Neuronal stem cell (in vitro differentiated cells): Measurements from ENCODE around the gene CABP4.

Experiments used
- DNase-seq: peaks from one replicate; pipeline ENCODE4 v3.0.0-alpha.2; 2013; ENCODE audit warnings: low spot score
- H2AFZ ChIP-seq: one replicate; pipeline ENCODE4 v1.6.1; 2013; ENCODE audit warnings: mild to moderate bottlenecking, low read length, inconsistent platforms
- H2AK5ac ChIP-seq: 2 replicates; pipeline ENCODE4 v1.6.1; 2013; ENCODE audit warnings: low read depth, mild to moderate bottlenecking, inconsistent platforms, low read length, moderate library complexity, mixed read lengths
- H2BK120ac ChIP-seq: 2 replicates; pipeline ENCODE4 v1.6.1; 2013; ENCODE audit warnings: low read depth, mild to moderate bottlenecking, inconsistent platforms, low read length, moderate library complexity, mixed read lengths
- H2BK12ac ChIP-seq: one replicate; pipeline ENCODE4 v1.6.1; 2013; ENCODE audit warnings: low read length, inconsistent platforms
- H2BK15ac ChIP-seq: 2 replicates; pipeline ENCODE4 v1.6.1; 2013; ENCODE audit warnings: mild to moderate bottlenecking, low read length, inconsistent platforms, mixed read lengths
- H2BK5ac ChIP-seq: one replicate; pipeline ENCODE4 v1.6.1; 2013; ENCODE audit warnings: inconsistent platforms, mild to moderate bottlenecking, low read length, moderate library complexity
- H3K14ac ChIP-seq: one replicate; pipeline ENCODE4 v1.6.1; 2013; ENCODE audit warnings: low read length, inconsistent platforms
- H3K18ac ChIP-seq: 2 replicates; pipeline ENCODE4 v1.6.1; 2013; ENCODE audit warnings: low read length, inconsistent platforms
- H3K23ac ChIP-seq: 2 replicates; pipeline ENCODE4 v1.6.1; 2013; ENCODE audit warnings: low read depth, mild to moderate bottlenecking, mixed read lengths, low read length, inconsistent platforms; ENCODE audit not compliant: poor library complexity
- H3K27ac ChIP-seq: replicated peaks from 3 replicates; pipeline ENCODE4 v1.5.1; 2013; ENCODE audit warnings: low read length, inconsistent platforms
- H3K27me3 ChIP-seq, 3 experiments: 2 replicates each; pipeline ENCODE4 v1.6.1; 2013; ENCODE audit warnings: low read length in 3 of 3, mild to moderate bottlenecking in 2 of 3, inconsistent platforms in 1 of 3, low read depth in 1 of 3, mixed read lengths in 1 of 3, moderate library complexity in 1 of 3; ENCODE audit not compliant: control insufficient read depth in 3 of 3, insufficient read depth in 3 of 3
- H3K36me3 ChIP-seq, 2 donors: replicated peaks in 1 of 2; 2 replicates each; pipeline ENCODE4 v1.6.1; 2013; ENCODE audit warnings: low read length in 2 of 2; ENCODE audit not compliant: control insufficient read depth in 2 of 2, insufficient read depth in 2 of 2
- H3K4ac ChIP-seq: 2 replicates; pipeline ENCODE4 v1.6.1; 2013; ENCODE audit warnings: inconsistent platforms, mild to moderate bottlenecking, low read length, moderate library complexity
- H3K4me1 ChIP-seq, 2 donors: 1 replicate in 1 of 2; 2 replicates in 1 of 2; pipeline ENCODE4 v1.6.1; 2013; ENCODE audit warnings: low read length in 2 of 2, low read depth in 1 of 2; ENCODE audit not compliant: control insufficient read depth in 2 of 2, insufficient read depth in 1 of 2
- H3K4me2 ChIP-seq: one replicate; pipeline ENCODE4 v1.6.1; 2013; ENCODE audit warnings: mild to moderate bottlenecking, low read length, inconsistent platforms; ENCODE audit not compliant: insufficient read depth, poor library complexity, severe bottlenecking
- H3K4me3 ChIP-seq, 2 donors: 2 replicates each; pipeline ENCODE4 v1.5.1; 2013; ENCODE audit warnings: low read length in 2 of 2, mild to moderate bottlenecking in 2 of 2, inconsistent platforms in 1 of 2, moderate library complexity in 1 of 2
- H3K79me1 ChIP-seq: one replicate; pipeline ENCODE4 v1.6.1; 2013; ENCODE audit warnings: low read depth, mild to moderate bottlenecking, inconsistent platforms, low read length, moderate library complexity
- H3K9ac ChIP-seq: one replicate; pipeline ENCODE4 v1.6.1; 2013; ENCODE audit warnings: mild to moderate bottlenecking, low read depth, low read length, inconsistent platforms; ENCODE audit not compliant: poor library complexity
- H3K9me3 ChIP-seq, 2 donors: replicated peaks in 1 of 2; 2 replicates each; pipeline versions ENCODE3 to v1.6.1; 2013; ENCODE audit warnings: low read length in 2 of 2, mild to moderate bottlenecking in 2 of 2, inconsistent platforms in 1 of 2, low read depth in 1 of 2, mixed read lengths in 1 of 2, moderate library complexity in 1 of 2; ENCODE audit not compliant: control insufficient read depth in 2 of 2, insufficient read depth in 1 of 2
- H4K8ac ChIP-seq: one replicate; pipeline ENCODE4 v1.6.1; 2013; ENCODE audit warnings: low read depth, mild to moderate bottlenecking, inconsistent platforms, low read length, moderate library complexity
- H4K91ac ChIP-seq: one replicate; pipeline ENCODE4 v1.6.1; 2013; ENCODE audit warnings: low read length, low read depth, mild to moderate bottlenecking, inconsistent platforms; ENCODE audit not compliant: poor library complexity
- WGBS, 2 donors: extraction: QIAGEN DNeasy Blood & Tissue Kit; methylation state at CpG; one replicate each; pipeline ENCODE4 v1.1.7; 2013; ENCODE audit warnings: missing lambda C conversion rate in 2 of 2, mixed read lengths in 1 of 2; ENCODE audit not compliant: insufficient read length in 2 of 2, insufficient replicate concordance in 1 of 2; ENCODE audit errors: extremely low coverage in 2 of 2; 5-methylcytosine and 5-hydroxymethylcytosine counted together

Gene CABP4

DNA sequence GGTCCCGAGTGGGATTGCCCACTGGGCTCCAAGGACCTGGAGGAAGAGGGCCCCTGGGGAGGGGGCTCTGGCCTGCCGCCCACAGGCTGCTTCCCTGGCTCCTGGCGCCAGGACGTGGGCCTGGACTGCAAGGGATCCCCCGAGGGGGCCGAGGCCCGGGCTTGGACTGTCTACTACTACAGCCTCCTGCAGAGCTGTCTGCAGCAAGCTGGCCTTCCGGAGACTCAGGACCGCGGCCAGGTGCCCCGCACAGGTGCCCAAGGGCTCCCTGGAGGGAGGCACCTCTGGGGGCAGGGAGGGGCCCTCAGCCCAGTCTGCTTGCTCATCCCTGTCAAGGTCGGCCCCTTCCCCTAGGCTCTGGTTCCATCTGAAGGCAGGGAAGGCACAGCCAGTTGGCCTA lies 37.7 kb upstream of the CABP4 start:
- H3K36me3 ChIP-seq: no peaks in the 10 kb centered on the region
- peaks cover 10 to 13% of the 10 kb centered on the region in 2 donors for H3K4me1 ChIP-seq
- H3K4ac ChIP-seq: no peak overlapping the region
- no peak overlapping the region for H3K4me2 ChIP-seq
- no peak overlapping the region for H2BK120ac ChIP-seq
- peak overlapping the region; percentile 65 for H3K23ac ChIP-seq
- H4K8ac ChIP-seq: no peak overlapping the region
- no peak overlapping the region for H3K14ac ChIP-seq
- no peak overlapping the region for H3K9ac ChIP-seq
- H2BK5ac ChIP-seq: peak overlapping the region; percentile 66
- no peak for DNase-seq
- H3K18ac ChIP-seq: no peak overlapping the region
- H3K9me3 ChIP-seq: no peaks in the 10 kb centered on the region
- no peak overlapping the region for H2AFZ ChIP-seq
- no peak overlapping the region for H2BK15ac ChIP-seq
- peak overlapping the region; percentile 84 for H2BK12ac ChIP-seq
- peaks cover 2% of the 10 kb centered on the region for H3K79me1 ChIP-seq
- no CpG with 5 or more reads among the region's 12 CpGs for WGBS, 2 donors
- no peak overlapping the region for H4K91ac ChIP-seq
- H2AK5ac ChIP-seq: peak overlapping the region; percentile 95
- H3K27me3 ChIP-seq: peaks cover 0 to 27% (median 2%) of the 10 kb centered on the region in 3 experiments
- H3K27ac ChIP-seq: no peak overlapping the region
- H3K4me3 ChIP-seq: no peak overlapping the region

DNA sequence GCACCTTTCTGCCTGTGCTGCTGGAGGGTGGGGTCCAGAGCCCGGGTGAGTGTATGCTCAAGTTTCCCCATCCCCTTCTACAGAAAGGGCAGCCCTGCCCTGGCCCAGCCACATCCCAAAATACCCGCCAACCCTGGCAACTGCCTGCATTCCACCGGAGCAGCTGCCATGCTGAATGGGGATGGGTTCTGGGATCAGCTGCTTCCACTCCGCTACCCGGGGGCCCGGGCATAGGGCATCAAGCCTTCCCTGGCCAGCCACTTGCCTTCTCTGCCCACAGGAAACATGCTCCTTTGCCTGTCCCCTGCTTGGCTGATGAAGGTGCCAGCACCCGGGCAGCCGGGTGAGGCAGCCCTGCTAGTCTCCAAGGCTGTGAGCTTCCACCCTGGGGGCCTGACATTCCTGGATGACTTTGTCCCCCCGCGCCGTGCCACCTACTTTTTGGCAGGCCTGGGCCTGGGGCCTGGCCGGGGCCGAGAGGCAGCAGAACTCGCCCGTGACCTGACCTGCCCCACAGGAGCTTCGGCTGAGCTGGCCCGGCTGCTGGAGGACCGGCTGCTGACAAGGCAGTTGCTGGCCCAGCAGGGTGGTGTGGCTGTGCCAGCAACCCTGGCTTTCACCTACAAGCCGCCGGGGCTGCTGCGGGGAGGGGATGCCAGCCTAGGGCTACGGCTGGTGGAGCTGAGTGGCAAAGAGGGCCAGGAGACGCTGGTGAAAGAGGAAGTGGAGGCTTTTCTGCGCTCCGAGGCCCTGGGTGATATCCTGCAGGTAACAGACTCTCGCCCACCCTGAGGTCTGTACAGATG lies 36.5 kb upstream of the CABP4 start:
- Histone ChIP-seq H4K8ac (no peak overlapping the region), H3K4me2 (no peak overlapping the region), H3K23ac (peak overlapping the region; percentile 60), H2AK5ac (peak overlapping the region; percentile 7), H3K9ac (peak overlapping the region; percentile 32), H2BK12ac (no peak overlapping the region), H3K36me3 (no peaks in the 10 kb centered on the region), H3K27ac (no peak overlapping the region), H3K4me1 (peaks cover 10 to 13% of the 10 kb centered on the region in 2 donors), H3K79me1 (peaks cover 2% of the 10 kb centered on the region), H2BK15ac (peak overlapping the region; percentile 56), H3K9me3 (no peaks in the 10 kb centered on the region), H3K18ac (peak overlapping the region; percentile 67), H3K27me3 (peaks cover 0 to 27% (median 2%) of the 10 kb centered on the region in 3 experiments), H3K14ac (no peak overlapping the region), H2BK5ac (peak overlapping the region; percentile 0), H2BK120ac (peak overlapping the region; percentile 74), H3K4ac (no peak overlapping the region), H4K91ac (no peak overlapping the region), H2AFZ (no peak overlapping the region), H3K4me3 (no peak overlapping the region)
- no CpG with 5 or more reads among the region's 26 CpGs for WGBS, 2 donors
- no peak for DNase-seq

DNA sequence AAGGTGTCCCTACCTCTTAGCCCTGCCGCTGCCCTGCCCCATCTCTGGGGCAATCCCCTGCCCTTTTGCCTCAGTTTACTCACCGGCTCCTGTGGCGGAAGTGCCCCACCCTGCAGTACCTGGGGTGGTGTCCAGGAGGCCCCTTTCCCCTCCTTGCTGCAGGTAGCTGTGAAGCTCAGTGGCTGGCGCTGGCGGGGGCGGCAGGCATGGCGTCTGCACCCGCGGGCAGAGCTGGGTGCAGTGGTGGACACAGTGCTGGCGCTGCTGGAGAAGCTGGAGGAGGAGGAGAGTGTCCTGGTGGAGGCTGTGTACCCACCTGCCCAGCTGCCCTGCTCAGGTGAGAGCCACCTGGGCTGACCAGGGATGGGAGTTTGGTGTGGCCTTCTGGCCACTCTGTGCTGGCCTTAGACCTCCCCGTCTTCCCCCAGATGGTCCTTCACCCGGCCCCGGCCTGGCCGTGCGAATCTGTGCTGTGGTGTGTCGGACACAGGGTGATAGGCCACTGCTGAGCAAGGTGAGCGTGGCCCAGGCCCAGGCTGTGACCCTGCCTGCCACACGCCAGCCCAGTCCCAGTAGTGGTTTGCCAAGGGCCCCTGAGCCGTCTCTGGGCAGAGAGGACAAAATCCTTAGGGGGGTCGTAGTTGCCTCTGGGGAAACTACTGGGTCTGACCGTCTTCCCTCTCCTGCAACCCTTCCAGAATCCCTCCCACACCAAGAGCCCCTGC lies 35.7 kb upstream of the CABP4 start:
- no peak for DNase-seq
- H4K91ac ChIP-seq: no peak overlapping the region
- H3K79me1 ChIP-seq: peaks cover 2% of the 10 kb centered on the region
- no peak overlapping the region for H3K27ac ChIP-seq
- no peak overlapping the region for H3K4me2 ChIP-seq
- H3K36me3 ChIP-seq: no peaks in the 10 kb centered on the region
- H2BK12ac ChIP-seq: no peak overlapping the region
- peak overlapping the region; percentile 88 for H3K23ac ChIP-seq
- peak overlapping the region; percentile 42 for H3K18ac ChIP-seq
- peak overlapping the region; percentile 21 for H4K8ac ChIP-seq
- H3K14ac ChIP-seq: no peak overlapping the region
- no peaks in the 10 kb centered on the region for H3K9me3 ChIP-seq
- H3K4ac ChIP-seq: no peak overlapping the region
- H3K4me3 ChIP-seq: no peak overlapping the region
- H3K4me1 ChIP-seq: peaks cover 10 to 13% of the 10 kb centered on the region in 2 donors
- H3K9ac ChIP-seq: no peak overlapping the region
- no peak overlapping the region for H2AFZ ChIP-seq
- no CpG with 5 or more reads among the region's 21 CpGs for WGBS, 2 donors
- peak overlapping the region; percentile 86 for H2AK5ac ChIP-seq
- peaks cover 0 to 27% (median 2%) of the 10 kb centered on the region in 3 experiments for H3K27me3 ChIP-seq
- peak overlapping the region; percentile 0 for H2BK5ac ChIP-seq
- no peak overlapping the region for H2BK120ac ChIP-seq
- peak overlapping the region; percentile 65 for H2BK15ac ChIP-seq

DNA sequence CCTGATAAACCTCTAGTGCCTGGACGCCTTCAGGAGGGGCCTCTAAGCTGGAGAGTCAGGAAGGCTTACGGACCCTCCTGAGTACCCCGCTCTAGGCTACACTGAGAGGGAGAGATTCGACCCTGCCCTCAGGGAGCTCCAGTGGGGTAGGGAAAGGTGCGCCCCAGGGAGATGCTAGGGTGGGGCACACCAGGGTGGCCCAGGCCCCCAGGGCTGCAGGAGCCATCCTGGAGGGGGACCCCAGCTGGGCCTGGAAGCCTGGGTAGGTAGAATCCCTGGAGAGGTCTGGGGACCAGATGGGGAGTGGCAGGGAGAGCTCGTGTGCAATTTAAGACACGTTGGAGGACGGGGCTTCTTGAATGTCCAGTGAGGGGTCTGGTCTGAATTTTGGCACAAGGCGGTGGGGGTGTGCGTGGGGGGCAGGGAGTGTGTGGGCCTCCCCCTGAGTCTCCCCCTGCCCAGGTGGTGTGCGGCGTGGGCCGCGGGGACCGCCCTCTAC lies 35.0 kb upstream of the CABP4 start:
- Histone ChIP-seq H3K9me3 (no peaks in the 10 kb centered on the region), H3K4me1 (peaks cover 10% of the 10 kb centered on the region in 2 donors), H3K27me3 (peaks cover 0 to 20% (median 0%) of the 10 kb centered on the region in 3 experiments), H4K91ac (no peak overlapping the region), H2BK15ac (peak overlapping the region; percentile 65), H4K8ac (no peak overlapping the region), H2AFZ (peak overlapping the region; percentile 98), H3K36me3 (no peaks in the 10 kb centered on the region), H3K9ac (peak overlapping the region; percentile 89), H3K4ac (peak overlapping the region; percentile 8), H3K27ac (no peak overlapping the region), H2BK120ac (no peak overlapping the region), H2BK5ac (peak overlapping the region; percentile 50), H2BK12ac (no peak overlapping the region), H3K4me3 (peak overlapping the region; percentile 67 to 77), H2AK5ac (peak overlapping the region; percentile 86), H3K18ac (peak overlapping the region; percentile 96), H3K4me2 (peak overlapping the region; percentile 98), H3K14ac (peak overlapping the region; percentile 72), H3K23ac (peak overlapping the region; percentile 98), H3K79me1 (peaks cover 2% of the 10 kb centered on the region)
- WGBS, 2 donors: no CpG with 5 or more reads among the region's 15 CpGs
- no peak for DNase-seq
